Measurements from ENCODE around the gene RAPGEF3.

DNA sequence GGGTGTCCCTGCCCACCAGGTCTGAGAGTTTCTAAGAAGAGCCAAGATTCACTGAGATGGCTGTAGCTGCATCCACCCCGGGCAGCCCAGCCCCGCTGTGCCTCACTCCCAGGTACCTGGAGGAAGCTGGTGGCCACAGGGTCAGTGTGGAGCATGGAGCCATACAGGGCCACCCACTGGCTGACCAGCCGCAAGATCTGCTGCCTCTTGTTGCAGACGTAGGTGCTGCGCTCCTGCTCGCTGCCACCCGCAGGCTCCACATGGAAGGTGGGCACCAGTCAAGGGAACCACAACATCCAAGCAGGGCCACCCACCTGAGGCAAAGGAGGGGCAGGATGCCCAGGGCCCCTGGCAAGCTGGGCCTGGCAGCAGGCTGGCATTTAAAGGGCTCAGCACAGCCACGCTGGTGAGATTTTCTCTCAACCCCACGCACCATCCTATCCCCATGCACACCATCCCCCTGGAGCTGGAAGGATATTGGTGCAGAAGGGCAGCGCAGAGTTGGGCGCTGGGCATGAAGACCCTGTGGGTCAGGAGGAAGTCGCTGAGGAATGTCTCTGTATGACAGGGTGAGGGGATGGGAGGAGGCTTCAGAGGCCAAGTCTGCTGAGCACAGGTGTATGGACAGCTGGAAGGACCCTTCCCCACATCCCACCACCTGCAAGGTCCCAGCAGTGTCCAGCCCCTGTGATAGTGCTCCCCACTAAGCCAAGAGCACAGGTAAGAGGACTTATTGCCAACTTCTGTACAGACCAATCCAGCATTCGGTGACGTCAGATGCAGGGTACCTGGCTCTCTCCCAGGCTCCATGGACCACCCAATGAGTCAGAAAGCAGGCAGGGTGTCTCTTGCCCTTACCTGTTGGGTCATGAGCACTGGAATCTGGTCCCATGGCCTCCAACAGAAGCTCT, 10.8 kb downstream of the RAPGEF3 start:
- no peak for TF ChIP-seq EZH2 (IDR thresholded peaks at IDR 0.05)
- TF ChIP-seq, protein P1, sequence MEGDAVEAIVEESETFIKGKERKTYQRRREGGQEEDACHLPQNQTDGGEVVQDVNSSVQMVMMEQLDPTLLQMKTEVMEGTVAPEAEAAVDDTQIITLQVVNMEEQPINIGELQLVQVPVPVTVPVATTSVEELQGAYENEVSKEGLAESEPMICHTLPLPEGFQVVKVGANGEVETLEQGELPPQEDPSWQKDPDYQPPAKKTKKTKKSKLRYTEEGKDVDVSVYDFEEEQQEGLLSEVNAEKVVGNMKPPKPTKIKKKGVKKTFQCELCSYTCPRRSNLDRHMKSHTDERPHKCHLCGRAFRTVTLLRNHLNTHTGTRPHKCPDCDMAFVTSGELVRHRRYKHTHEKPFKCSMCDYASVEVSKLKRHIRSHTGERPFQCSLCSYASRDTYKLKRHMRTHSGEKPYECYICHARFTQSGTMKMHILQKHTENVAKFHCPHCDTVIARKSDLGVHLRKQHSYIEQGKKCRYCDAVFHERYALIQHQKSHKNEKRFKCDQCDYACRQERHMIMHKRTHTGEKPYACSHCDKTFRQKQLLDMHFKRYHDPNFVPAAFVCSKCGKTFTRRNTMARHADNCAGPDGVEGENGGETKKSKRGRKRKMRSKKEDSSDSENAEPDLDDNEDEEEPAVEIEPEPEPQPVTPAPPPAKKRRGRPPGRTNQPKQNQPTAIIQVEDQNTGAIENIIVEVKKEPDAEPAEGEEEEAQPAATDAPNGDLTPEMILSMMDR (IDR thresholded peaks at IDR 0.05): no peak
